Activated B cell treated with CpG ODN at 0.5 μM for 24 hours (primary cell): Measurements from ENCODE around the gene MCAT. TPM values are rescaled to one million over a fixed set of nuclear protein-coding genes. Genes with fewer than 3 reads are reported as not detected.

Source experiments
- ATAC-seq: fragments of 200-7000 bp; cut with Tn5 transposase; one replicate; pipeline ENCODE4 v1.10.0; 2021; ENCODE audit warnings: low read depth, mild to moderate bottlenecking, moderate library complexity
- CTCF ChIA-PET: fragments of 350-600 bp; sonication (Branson Sonifier 250); formaldehyde crosslinking; loops from one replicate; lab custom pipeline; 2021; ENCODE audit warnings: antibody characterized with exemption; lab: Charles Lee
- POLR2A ChIA-PET: fragments of 350-600 bp; sonication (Branson Sonifier 250); formaldehyde crosslinking; loops from one replicate; lab custom pipeline; 2021; ENCODE audit warnings: antibody characterized with exemption; lab: Charles Lee
- DNase-seq: peaks from one replicate; pipeline ENCODE4 v3.0.0; 2022
- H3K27ac Mint-ChIP-seq: one replicate; pipeline ENCODE4 v1.8.0; 2020; ENCODE audit warnings: mixed read lengths
- H3K27me3 Mint-ChIP-seq: one replicate; pipeline ENCODE4 v1.8.0; 2021; ENCODE audit warnings: mixed read lengths
- H3K36me3 Mint-ChIP-seq: one replicate; pipeline ENCODE4 v1.8.0; 2021; ENCODE audit warnings: low read depth, mixed read lengths
- H3K4me1 Mint-ChIP-seq: one replicate; pipeline ENCODE4 v1.8.0; 2021; ENCODE audit warnings: mixed read lengths
- H3K4me3 Mint-ChIP-seq: one replicate; pipeline ENCODE4 v1.8.0; 2020; ENCODE audit warnings: mild to moderate bottlenecking, mixed read lengths
- H3K9me3 Mint-ChIP-seq: one replicate; pipeline ENCODE4 v1.8.0; 2020; ENCODE audit warnings: mixed read lengths
- intact Hi-C: fragments of 100-400 bp; cut with micrococcal nuclease; formaldehyde crosslinking; loops from one replicate; pipeline ENCODE4 v1.15.1; 2024
- total RNA-seq: library from RNA; stranded (reverse); gene quantifications from 2 replicates; pipeline ENCODE4 v1.2.3, GENCODE V29; 2022
- TF ChIP-seq, protein P1 (sequence below): fragments of 200-600 bp; IDR thresholded peaks from one replicate; pipeline ENCODE4 v1.8.0; 2022; ENCODE audit warnings: antibody characterized with exemption, mild to moderate bottlenecking

The MCAT gene
- total RNA-seq, 1 donor from 2014 or later, result 12.7 TPM

DNA sequence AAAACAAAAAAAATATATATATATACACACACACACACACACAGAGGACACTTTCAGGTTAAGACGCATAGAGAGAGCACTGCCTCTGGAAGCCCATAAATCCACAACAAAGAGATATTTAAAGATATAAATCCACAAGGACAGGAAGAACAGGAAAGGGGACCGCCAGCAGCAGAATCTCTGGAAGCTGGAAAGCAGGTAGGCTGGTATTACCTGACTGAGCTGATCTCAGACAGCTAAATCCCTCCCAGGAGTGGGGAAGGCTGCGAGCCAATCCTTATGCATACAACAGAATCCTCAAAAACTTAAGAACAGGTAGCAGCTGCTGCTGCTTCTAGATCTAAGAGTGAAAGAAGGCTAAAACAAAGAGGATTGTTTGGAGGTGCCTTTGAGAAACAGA is 1.8 kb upstream of the MCAT start:
- no peaks in the 10 kb centered on the region for H3K9me3 Mint-ChIP-seq
- CTCF ChIA-PET, result no interaction called here
- intact Hi-C loops, result loop anchor here (10.0 kb wide), 1 partner anchor 130 kb away; the partner anchor contains the start of gene PACSIN2
- H3K27me3 Mint-ChIP-seq, result no peaks in the 10 kb centered on the region
- no peak overlapping the region for H3K4me3 Mint-ChIP-seq
- H3K27ac Mint-ChIP-seq, result peak overlapping the region; percentile 18
- ATAC-seq (no peak), DNase-seq (no peak)
- POLR2A ChIA-PET, result interaction anchor here (0.7 to 1.0 kb wide), 2 partner anchors 19 to 41 kb away, joined by 3 to 4 read pairs; no protein-coding TSS in a partner anchor
- peaks cover 46% of the 10 kb centered on the region for H3K4me1 Mint-ChIP-seq
- peaks cover 12% of the 10 kb centered on the region for H3K36me3 Mint-ChIP-seq
- TF ChIP-seq, protein P1, sequence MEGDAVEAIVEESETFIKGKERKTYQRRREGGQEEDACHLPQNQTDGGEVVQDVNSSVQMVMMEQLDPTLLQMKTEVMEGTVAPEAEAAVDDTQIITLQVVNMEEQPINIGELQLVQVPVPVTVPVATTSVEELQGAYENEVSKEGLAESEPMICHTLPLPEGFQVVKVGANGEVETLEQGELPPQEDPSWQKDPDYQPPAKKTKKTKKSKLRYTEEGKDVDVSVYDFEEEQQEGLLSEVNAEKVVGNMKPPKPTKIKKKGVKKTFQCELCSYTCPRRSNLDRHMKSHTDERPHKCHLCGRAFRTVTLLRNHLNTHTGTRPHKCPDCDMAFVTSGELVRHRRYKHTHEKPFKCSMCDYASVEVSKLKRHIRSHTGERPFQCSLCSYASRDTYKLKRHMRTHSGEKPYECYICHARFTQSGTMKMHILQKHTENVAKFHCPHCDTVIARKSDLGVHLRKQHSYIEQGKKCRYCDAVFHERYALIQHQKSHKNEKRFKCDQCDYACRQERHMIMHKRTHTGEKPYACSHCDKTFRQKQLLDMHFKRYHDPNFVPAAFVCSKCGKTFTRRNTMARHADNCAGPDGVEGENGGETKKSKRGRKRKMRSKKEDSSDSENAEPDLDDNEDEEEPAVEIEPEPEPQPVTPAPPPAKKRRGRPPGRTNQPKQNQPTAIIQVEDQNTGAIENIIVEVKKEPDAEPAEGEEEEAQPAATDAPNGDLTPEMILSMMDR, result no peak

DNA sequence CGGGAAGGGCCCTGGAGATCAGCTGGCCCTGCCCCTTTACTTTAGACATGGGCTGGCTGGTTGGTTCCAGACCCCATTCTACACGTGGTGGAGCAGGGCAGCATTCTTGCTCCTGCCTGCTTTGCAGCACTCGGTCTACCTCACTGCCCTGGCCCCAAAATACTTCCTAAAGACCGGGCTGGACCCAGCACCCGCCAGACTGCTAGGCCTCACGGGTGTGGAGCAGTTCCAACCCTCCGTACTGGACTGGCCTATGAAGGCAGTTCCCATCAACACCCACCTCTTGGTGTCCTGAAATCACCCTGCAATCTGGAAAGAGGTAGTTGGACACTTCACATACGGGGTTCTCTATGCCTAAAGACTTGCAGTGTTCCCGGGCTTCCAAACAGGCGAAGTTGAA is 6.4 kb downstream of the MCAT start:
- Mint-ChIP-seq H3K4me3 (no peak overlapping the region), H3K27ac (no peak overlapping the region), H3K4me1 (peaks cover 8% of the 10 kb centered on the region), H3K36me3 (peaks cover 76% of the 10 kb centered on the region), H3K27me3 (no peaks in the 10 kb centered on the region), H3K9me3 (no peaks in the 10 kb centered on the region)
- ATAC-seq, result no peak
- CTCF ChIA-PET, result interaction anchor here (0.9 to 1.1 kb wide), 4 partner anchors 25 to 522 kb away, joined by 3 read pairs; partner anchors contain the start of gene POLDIP3
- intact Hi-C loops, result loop anchor here (1.0 to 5.0 kb wide), 3 partner anchors 26 to 474 kb away; partner anchors contain the start of gene BIK
- TF ChIP-seq, protein P1, result no peak
- no peak for DNase-seq
- POLR2A ChIA-PET, result no interaction called here

DNA sequence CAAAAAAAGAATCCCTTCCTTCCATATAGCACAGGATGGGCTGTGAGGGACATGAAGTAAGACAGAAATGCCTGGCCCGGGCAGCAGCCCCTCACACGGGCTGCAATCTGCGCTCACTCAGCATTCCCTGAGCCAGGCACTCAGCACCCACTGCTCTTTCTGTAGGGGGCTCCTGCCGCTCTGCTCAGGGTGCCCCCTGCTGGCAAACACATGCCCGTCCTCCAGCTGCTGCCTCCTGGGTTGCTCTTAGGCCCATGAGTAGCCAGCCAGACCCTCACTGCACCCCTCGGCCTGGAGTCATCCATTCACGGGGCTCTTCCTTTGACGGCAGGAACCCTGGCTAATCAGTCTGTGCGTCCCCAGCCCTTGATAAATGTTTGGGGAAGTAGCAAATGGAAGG is 6.9 kb downstream of the MCAT start:
- ChIA-PET CTCF (interaction anchor here (0.9 to 1.1 kb wide), 4 partner anchors 25 to 356 kb away, joined by 3 to 4 read pairs (median 3); partner anchors contain the start of gene BIK), POLR2A (no interaction called here)
- H3K27me3 Mint-ChIP-seq, result no peaks in the 10 kb centered on the region
- peaks cover 81% of the 10 kb centered on the region for H3K36me3 Mint-ChIP-seq
- no peak overlapping the region for H3K4me3 Mint-ChIP-seq
- DNase-seq, result peak; percentile 54
- no peak overlapping the region for H3K27ac Mint-ChIP-seq
- ATAC-seq, result peak; percentile 94
- intact Hi-C loops, result loop anchor here (1.0 to 5.0 kb wide), 3 partner anchors 26 to 474 kb away; partner anchors contain the start of gene BIK
- TF ChIP-seq, protein P1, result no peak
- H3K4me1 Mint-ChIP-seq, result peaks cover 7% of the 10 kb centered on the region
- H3K9me3 Mint-ChIP-seq, result no peaks in the 10 kb centered on the region

GRCh38 chr22:43135565-43135964 is 7.6 kb downstream of the MCAT start:
- H3K9me3 Mint-ChIP-seq, result no peaks in the 10 kb centered on the region
- H3K4me3 Mint-ChIP-seq, result no peak overlapping the region
- H3K27me3 Mint-ChIP-seq, result no peaks in the 10 kb centered on the region
- DNase-seq (no peak), ATAC-seq (no peak)
- H3K27ac Mint-ChIP-seq, result no peak overlapping the region
- peaks cover 77% of the 10 kb centered on the region for H3K36me3 Mint-ChIP-seq
- POLR2A ChIA-PET, result interaction anchor here (0.7 kb wide), 1 partner anchor 303 kb away, joined by 7 read pairs; no protein-coding TSS in a partner anchor
- intact Hi-C loops, result loop anchor here (5.0 kb wide), 1 partner anchor 473 kb away; no protein-coding TSS in a partner anchor
- TF ChIP-seq, protein P1, result no peak
- CTCF ChIA-PET, result interaction anchor here (1.1 to 1.2 kb wide), 3 partner anchors 11 to 355 kb away, joined by 3 to 4 read pairs (median 3); partner anchors contain the start of gene BIK
- peaks cover 5% of the 10 kb centered on the region for H3K4me1 Mint-ChIP-seq

- no peaks in the 10 kb centered on the region for H3K27me3 Mint-ChIP-seq
- H3K9me3 Mint-ChIP-seq, result no peaks in the 10 kb centered on the region
- peaks cover 8% of the 10 kb centered on the region for H3K4me1 Mint-ChIP-seq
- H3K36me3 Mint-ChIP-seq, result peaks cover 69% of the 10 kb centered on the region
- no peak overlapping the region for H3K27ac Mint-ChIP-seq
- H3K4me3 Mint-ChIP-seq, result no peak overlapping the region
- DNase-seq (no peak), ATAC-seq (no peak)
- intact Hi-C loops, result no loop called here
- TF ChIP-seq, protein P1, result no peak
- CTCF ChIA-PET, result no interaction called here
- POLR2A ChIA-PET, result interaction anchor here (0.7 kb wide), 1 partner anchor 302 kb away, joined by 7 read pairs; no protein-coding TSS in a partner anchor
Measured at GRCh38 chr22:43134553-43134952, 8.6 kb downstream of the MCAT start.
